ENCODE results near the gene GPR152.

GPR152 gene

GRCh38 chr11:67410369-67410831, 42.1 kb downstream of the GPR152 start:
- Histone ChIP-seq H3K36me3 (no peaks in the 10 kb centered on the region), H3K27me3 (ENCODE audit: insufficient read depth, low read depth, severe bottlenecking) (no peaks in the 10 kb centered on the region), H3K27ac (no peak overlapping the region), H3K4me3 (ENCODE audit: low read depth, low read length) (no peak overlapping the region), H3K9me3 (ENCODE audit: severe bottlenecking) (no peaks in the 10 kb centered on the region)
- no peak for DNase-seq
- no peak for TF ChIP-seq CTCF (IDR thresholded peaks at IDR 0.05; ENCODE audit: low read depth, low read length)

DNA sequence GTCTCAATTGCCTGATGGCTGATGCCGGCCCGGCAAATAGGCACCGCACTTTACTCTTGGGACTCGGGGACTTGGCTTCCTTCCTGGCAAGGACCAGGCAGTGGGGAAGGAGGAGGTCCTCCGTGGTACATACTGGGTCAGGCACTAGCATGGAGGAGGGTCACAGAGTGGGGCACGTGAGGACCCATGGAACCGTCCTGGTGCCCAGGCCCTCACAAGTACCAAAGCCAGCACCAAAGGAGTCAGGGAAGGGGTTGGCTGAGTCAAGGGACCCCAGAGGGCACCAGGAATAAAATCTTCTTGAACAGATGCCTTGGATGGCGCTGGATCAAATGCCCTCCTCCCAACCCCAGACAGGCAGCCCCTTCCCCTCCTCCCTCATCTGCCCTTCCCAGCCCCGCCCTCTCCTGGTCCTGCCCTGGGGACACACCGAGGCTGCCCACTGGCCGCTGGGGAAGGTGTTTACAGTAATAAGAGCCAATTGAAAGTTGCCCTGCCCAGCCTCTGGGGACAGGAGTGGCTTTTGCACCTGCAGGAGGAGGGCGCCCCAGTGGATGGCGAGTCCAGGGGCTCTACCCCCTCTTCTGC, 42.7 kb downstream of the GPR152 start:
- TF ChIP-seq CTCF (IDR thresholded peaks at IDR 0.05; ENCODE audit: low read depth, low read length) = no peak
- Histone ChIP-seq H3K27me3 (ENCODE audit: insufficient read depth, low read depth, severe bottlenecking) (no peaks in the 10 kb centered on the region), H3K9me3 (ENCODE audit: severe bottlenecking) (no peaks in the 10 kb centered on the region), H3K4me3 (ENCODE audit: low read depth, low read length) (no peak overlapping the region), H3K36me3 (no peaks in the 10 kb centered on the region), H3K27ac (no peak overlapping the region)
- DNase-seq = peak; percentile 43

DNA sequence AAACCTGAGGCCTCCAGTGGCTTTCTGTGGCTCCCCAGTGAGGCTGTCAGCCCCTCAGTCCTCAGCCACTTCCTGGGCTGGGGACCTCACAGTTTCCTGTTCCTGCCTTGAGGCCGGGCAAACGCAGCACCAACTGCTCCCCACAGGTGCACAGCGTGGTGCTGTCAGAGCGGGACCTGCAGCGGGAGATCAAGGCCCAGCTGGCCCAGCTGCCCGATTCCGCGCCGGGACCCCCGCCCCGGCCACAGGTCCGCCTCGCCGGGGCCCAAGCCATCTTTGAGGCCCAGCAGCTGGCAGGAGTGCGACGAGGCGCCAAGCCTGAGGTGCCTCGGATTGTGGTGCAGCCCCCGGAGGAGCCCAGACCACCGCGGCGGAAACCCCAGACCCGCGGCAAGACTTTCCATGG, 43.3 kb downstream of the GPR152 start:
- Histone ChIP-seq H3K9me3 (ENCODE audit: severe bottlenecking) (no peaks in the 10 kb centered on the region), H3K4me3 (ENCODE audit: low read depth, low read length) (no peak overlapping the region), H3K36me3 (no peaks in the 10 kb centered on the region), H3K27ac (no peak overlapping the region), H3K27me3 (ENCODE audit: insufficient read depth, low read depth, severe bottlenecking) (no peaks in the 10 kb centered on the region)
- peak; percentile 4 for DNase-seq
- no peak for TF ChIP-seq CTCF (IDR thresholded peaks at IDR 0.05; ENCODE audit: low read depth, low read length)

DNA sequence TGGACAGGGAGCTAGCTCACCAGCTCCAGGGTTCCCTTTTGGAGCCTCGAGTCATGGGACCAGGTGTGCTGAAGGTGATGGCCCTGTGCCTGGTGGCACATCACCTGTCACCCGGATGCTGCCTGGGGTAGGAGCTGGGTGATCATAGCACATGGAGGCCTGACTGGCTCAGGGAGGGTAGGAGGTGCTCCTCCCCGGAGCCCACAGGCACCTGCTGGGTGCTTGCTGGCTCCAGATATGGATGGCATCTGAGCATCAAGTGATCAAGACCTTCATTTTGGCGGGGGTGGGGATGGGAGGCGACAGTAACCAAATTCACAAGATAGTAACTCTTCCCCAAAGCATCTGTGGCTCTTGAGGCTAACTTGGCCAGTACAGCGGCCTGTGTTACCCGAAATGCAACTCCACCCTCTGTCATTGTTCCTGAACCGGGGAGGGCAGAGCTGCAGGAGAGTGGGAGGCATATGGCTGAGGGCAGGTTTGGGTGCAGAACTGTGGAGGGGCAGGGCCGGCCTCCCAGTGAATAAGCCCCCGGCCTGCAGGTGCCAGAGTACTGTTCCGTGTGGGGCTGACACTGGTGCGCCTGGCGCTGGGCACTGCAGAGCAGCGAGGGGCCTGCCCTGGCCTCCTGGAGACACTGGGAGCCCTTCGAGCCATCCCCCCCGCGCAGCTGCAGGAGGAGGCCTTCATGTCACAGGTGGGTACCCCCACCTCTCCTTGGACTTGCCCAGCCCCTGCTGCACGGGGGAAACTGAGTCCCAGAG, 43.9 kb downstream of the GPR152 start:
- no peak overlapping the region for H3K27ac ChIP-seq
- TF ChIP-seq CTCF (IDR thresholded peaks at IDR 0.05; ENCODE audit: low read depth, low read length) = no peak
- no peak for DNase-seq
- no peak overlapping the region for H3K4me3 ChIP-seq (ENCODE audit: low read depth, low read length)
- no peaks in the 10 kb centered on the region for H3K27me3 ChIP-seq (ENCODE audit: insufficient read depth, low read depth, severe bottlenecking)
- no peaks in the 10 kb centered on the region for H3K36me3 ChIP-seq
- H3K9me3 ChIP-seq (ENCODE audit: severe bottlenecking) = no peaks in the 10 kb centered on the region

GRCh38 chr11:67407688-67408163, 44.8 kb downstream of the GPR152 start:
- Histone ChIP-seq H3K36me3 (no peaks in the 10 kb centered on the region), H3K27ac (no peak overlapping the region), H3K27me3 (ENCODE audit: insufficient read depth, low read depth, severe bottlenecking) (no peaks in the 10 kb centered on the region), H3K9me3 (ENCODE audit: severe bottlenecking) (no peaks in the 10 kb centered on the region), H3K4me3 (ENCODE audit: low read depth, low read length) (no peak overlapping the region)
- TF ChIP-seq CTCF (IDR thresholded peaks at IDR 0.05; ENCODE audit: low read depth, low read length) = no peak
- no peak for DNase-seq

Measured in WERI-Rb-1 (cell line).